GM21381 (cell line): Measurements from ENCODE around the gene ANP32E.
A peak's percentile ranks its signal among the peaks of the same experiment; 100 is the strongest.

ENCODE experiments used
- ATAC-seq: cut with Tn5 transposase; IDR thresholded peaks from one replicate; pipeline ENCODE4 v1.9.1; 2021; ENCODE audit warnings: mild to moderate bottlenecking, moderate library complexity; ENCODE audit not compliant: unreplicated experiment

ANP32E gene

GRCh38 chr1:150173141-150173585 is 62.7 kb downstream of the ANP32E start:
- no peak for ATAC-seq

GRCh38 chr1:150171801-150172200 is 64.1 kb downstream of the ANP32E start:
- no peak for ATAC-seq

- ATAC-seq = peak; percentile 49
Measured at GRCh38 chr1:150168960-150169601, 66.8 kb downstream of the ANP32E start.
